Retina (tissue), 1 donor: ENCODE data around the gene IDS.
"Not testable (repeated sequence)": the region's sequence is repeated elsewhere in the genome, so short reads cannot be mapped to it uniquely, and the experiment has no call there.

Experiments used
- DNase-seq: peaks from one replicate; pipeline ENCODE4 v3.0.0-alpha.2; 2016

IDS gene

GRCh38 chrX:149504915-149505651, at the start of gene IDS:
IDS (minus strand) TSS chrX:149505306; CDS start chrX:149505137, 169 bp downstream.
- peak; percentile 87 for DNase-seq

GRCh38 chrX:149551939-149552248, 46.8 kb upstream of the IDS start:
- DNase-seq: not testable (repeated sequence)

- not testable (repeated sequence) for DNase-seq
These were observed 46.3 kb upstream of the IDS start for GRCh38 chrX:149551245-149551938.

- not testable (repeated sequence) for DNase-seq
These were observed 45.3 kb upstream of the IDS start for GRCh38 chrX:149550454-149550853.

- not testable (repeated sequence) for DNase-seq
These were observed 44.6 kb upstream of the IDS start, which contains the start of gene HSFX3 for GRCh38 chrX:149549701-149550100. HSFX3 (minus strand) TSS chrX:149549924; CDS start chrX:149549852, 72 bp downstream.

GRCh38 chrX:149547782-149548181, 42.7 kb upstream of the IDS start:
- not testable (repeated sequence) for DNase-seq

- DNase-seq: not testable (repeated sequence)
These were observed 41.9 kb upstream of the IDS start for GRCh38 chrX:149546962-149547361.

GRCh38 chrX:149545545-149546543, 40.7 kb upstream of the IDS start:
- not testable (repeated sequence) for DNase-seq

- DNase-seq: no peak
These were observed 36.5 kb upstream of the IDS start for GRCh38 chrX:149541521-149542047.

- peak; percentile 89 for DNase-seq
These were observed 35.8 kb upstream of the IDS start, which contains the start of gene EOLA1 for GRCh38 chrX:149540621-149541520. EOLA1 (plus strand) TSS chrX:149541012; CDS start chrX:149545631, 4,619 bp downstream.

- DNase-seq: no peak
These were observed 35.1 kb upstream of the IDS start for GRCh38 chrX:149540131-149540620.

GRCh38 chrX:149539283-149540130, 34.4 kb upstream of the IDS start:
- DNase-seq: peak; percentile 86

GRCh38 chrX:149537474-149537873, 32.4 kb upstream of the IDS start:
- DNase-seq: not testable (repeated sequence)

- not testable (repeated sequence) for DNase-seq
These were observed 30.0 kb upstream of the IDS start for GRCh38 chrX:149534926-149535602.

GRCh38 chrX:149533999-149534398, 28.9 kb upstream of the IDS start:
- DNase-seq: not testable (repeated sequence)

- not testable (repeated sequence) for DNase-seq
These were observed 27.8 kb upstream of the IDS start for GRCh38 chrX:149532868-149533267.

GRCh38 chrX:149531599-149531998, 26.5 kb upstream of the IDS start:
- no peak for DNase-seq

GRCh38 chrX:149528381-149528780, 23.3 kb upstream of the IDS start:
- no peak for DNase-seq

GRCh38 chrX:149527705-149528104, 22.6 kb upstream of the IDS start:
- DNase-seq: no peak
